K562 (cell line): ENCODE data around the gene FAM177B. TPM values are rescaled to one million over a fixed set of nuclear protein-coding genes. Genes with fewer than 3 reads are reported as not detected.

Experiments
- ATAC-seq: fragments of 200-7000 bp; cut with Tn5 transposase; 3 replicates; pipeline ENCODE4 v1.9.1; 2020; ENCODE audit warnings: moderate library complexity
- BruUV-seq: library from RNA; stranded (reverse); fragments of 400-500 nt; replicated peaks from 2 replicates; lab custom pipeline; 2021; lab: Mats Ljungman, UMichigan
- CTCF ChIA-PET: fragments of 300-600 bp; formaldehyde crosslinking; extraction: SDS; loops from one replicate; lab custom pipeline; 2021; ENCODE audit warnings: low intra/inter-chr PET ratio; lab: Yijun Ruan, JAX
- POLR2A ChIA-PET: fragments of 300-600, 350-650 bp; sonication (Branson Sonifier 250); formaldehyde crosslinking; extraction: SDS; loops from one replicate; lab custom pipeline; 2021; ENCODE audit warnings: antibody characterized with exemption, inconsistent platforms; lab: Yijun Ruan, JAX
- DNase-seq, 4 experiments: peaks; one replicate each; pipeline versions ENCODE4 v3.0.0 to v3.0.0-alpha.2; 2011 to 2018; ENCODE audit warnings: low spot score in 3 of 4, mixed read lengths in 3 of 4; ENCODE audit errors: extremely low read depth in 1 of 4
- FAIRE-seq: peaks from 2 replicates; lab custom pipeline; 2011; peaks lifted over from hg19 to GRCh38; lab: Jason Lieb, UNC
- H2AFZ ChIP-seq: 2 replicates; pipeline ENCODE4 v1.6.0; 2011; ENCODE audit warnings: low read depth, low read length, control low read depth, inconsistent platforms
- H3K27ac ChIP-seq: fragments of 200-600 bp; 3 replicates; pipeline ENCODE4 v1.8.0; 2011; ENCODE audit warnings: low read depth, mild to moderate bottlenecking, control low read depth, inconsistent platforms, low read length, moderate library complexity, mixed read lengths; ENCODE audit errors: extremely low read depth
- H3K27me3 ChIP-seq, 2 experiments: fragments of 300-600 bp in 1 of 2; 2 replicates in 1 of 2; 3 replicates in 1 of 2; pipeline versions ENCODE4 v1.6.0 to v1.8.0; 2011; ENCODE audit warnings: inconsistent platforms in 2 of 2, low read length in 2 of 2, mild to moderate bottlenecking in 1 of 2, mixed read lengths in 1 of 2, moderate library complexity in 1 of 2; ENCODE audit not compliant: control insufficient read depth in 2 of 2, insufficient read depth in 2 of 2
- H3K36me3 ChIP-seq: fragments of 300-600 bp; 3 replicates; pipeline ENCODE4 v1.8.0; 2011; ENCODE audit warnings: mild to moderate bottlenecking, low read length, inconsistent platforms; ENCODE audit not compliant: control insufficient read depth, insufficient read depth
- H3K4me1 ChIP-seq, 2 experiments: fragments of 200-600 bp in 1 of 2; replicated peaks in 1 of 2; 2 replicates in 1 of 2; 3 replicates in 1 of 2; pipeline versions ENCODE4 v1.5.1 to v1.8.0; 2011; ENCODE audit warnings: inconsistent platforms in 2 of 2, low read length in 2 of 2, mild to moderate bottlenecking in 1 of 2, mixed read lengths in 1 of 2, moderate library complexity in 1 of 2; ENCODE audit not compliant: control insufficient read depth in 2 of 2, insufficient read depth in 2 of 2
- H3K4me2 ChIP-seq: 2 replicates; pipeline ENCODE4 v1.6.1; 2011; ENCODE audit warnings: low read length, control low read depth, inconsistent platforms, mixed read lengths; ENCODE audit not compliant: insufficient read depth
- H3K4me3 ChIP-seq: fragments of 200-600 bp; sonication (generic), shearing (Covaris generic); 2 replicates; pipeline ENCODE4 v1.5.1; 2016; ENCODE audit warnings: control low read depth, inconsistent platforms
- H3K79me2 ChIP-seq: fragments of 200-600 bp; 3 replicates; pipeline ENCODE4 v1.8.0; 2011; ENCODE audit warnings: low read length, inconsistent platforms; ENCODE audit not compliant: control insufficient read depth, insufficient read depth
- H3K9ac ChIP-seq, 2 experiments: 2 replicates each; pipeline versions ENCODE4 v1.6.0 to v1.6.1; 2011; ENCODE audit warnings: low read depth in 2 of 2, low read length in 2 of 2, control low read depth in 1 of 2, inconsistent platforms in 1 of 2, mild to moderate bottlenecking in 1 of 2, mixed read lengths in 1 of 2; ENCODE audit not compliant: insufficient read depth in 1 of 2
- H3K9me1 ChIP-seq: one replicate; pipeline ENCODE4 v1.6.0; 2011; ENCODE audit warnings: inconsistent platforms, mild to moderate bottlenecking, low read length, moderate library complexity; ENCODE audit not compliant: control insufficient read depth, insufficient read depth
- H3K9me3 ChIP-seq: replicated peaks from 2 replicates; pipeline ENCODE4 v1.5.1; 2011; ENCODE audit warnings: low read depth, low read length, inconsistent platforms; ENCODE audit not compliant: control insufficient read depth, insufficient read depth
- H4K20me1 ChIP-seq: replicated peaks from 2 replicates; pipeline ENCODE4 v1.6.1; 2011; ENCODE audit warnings: low read length, inconsistent platforms, mixed read lengths; ENCODE audit not compliant: control insufficient read depth, insufficient read depth
- ERF ChIP-seq: fragments of 450-650 bp; formaldehyde crosslinking; IDR thresholded peaks from 2 replicates; pipeline ENCODE4 v1.4.0; 2020; ENCODE audit warnings: mild to moderate bottlenecking, mixed read lengths
- FOXK2 ChIP-seq, 2 experiments: fragments of 450-650 bp; IDR thresholded peaks in 1 of 2; conservative IDR thresholded peaks in 1 of 2; 2 replicates each; pipeline ENCODE4 v1.6.1; 2016; ENCODE audit warnings: low read depth in 2 of 2, mild to moderate bottlenecking in 1 of 2
- MEIS2 ChIP-seq: fragments of 450-650 bp; IDR thresholded peaks from 2 replicates; pipeline ENCODE4 v1.6.1; 2014; ENCODE audit warnings: mild to moderate bottlenecking; ENCODE audit not compliant: partially characterized antibody
- NR2F6 ChIP-seq: fragments of 450-650 bp; formaldehyde crosslinking; IDR thresholded peaks from 2 replicates; pipeline ENCODE4 v1.4.0; 2020; ENCODE audit warnings: mild to moderate bottlenecking
- NR3C1 ChIP-seq: sonication (generic); formaldehyde crosslinking; IDR thresholded peaks from 2 replicates; pipeline ENCODE4 v1.8.1; 2022; ENCODE audit warnings: missing genetic modification reagents
- PATZ1 ChIP-seq: fragments of 250-450 bp; sonication (Bioruptor Pico); IDR thresholded peaks from 2 replicates; pipeline ENCODE4 v1.5.0; 2020; ENCODE audit warnings: mild to moderate bottlenecking, borderline replicate concordance
- PTRF ChIP-seq: fragments of 450-650 bp; IDR thresholded peaks from 2 replicates; pipeline ENCODE4 v1.6.1; 2016; ENCODE audit warnings: mild to moderate bottlenecking, missing genetic modification characterization, missing compliant biosample characterization
- SREBF1 ChIP-seq: fragments of 150-350 bp; IDR thresholded peaks from 2 replicates; pipeline ENCODE4 v1.6.1; 2014; ENCODE audit warnings: antibody characterized with exemption, low read depth, low read length, borderline replicate concordance
- TAF7 ChIP-seq: fragments of 450-650 bp; IDR thresholded peaks from 2 replicates; pipeline ENCODE4 v1.6.1; 2016; ENCODE audit warnings: missing genetic modification characterization, missing compliant biosample characterization
- TCF3 ChIP-seq: sonication (generic); formaldehyde crosslinking; IDR thresholded peaks from 2 replicates; pipeline ENCODE4 v1.4.0; 2020; ENCODE audit warnings: mild to moderate bottlenecking, missing genetic modification reagents
- TEAD1 ChIP-seq, 2 experiments: fragments of 450-650 bp in 1 of 2; sonication (generic) in 1 of 2; formaldehyde crosslinking; IDR thresholded peaks; 2 replicates each; pipeline versions ENCODE4 v1.4.0 to v1.8.0; 2020 to 2022; ENCODE audit warnings: mild to moderate bottlenecking in 2 of 2, missing genetic modification reagents in 1 of 2
- ZNF134 ChIP-seq: fragments of 250-450 bp; sonication (Bioruptor Pico); conservative IDR thresholded peaks from 2 replicates; pipeline ENCODE4 v1.4.0; 2020
- ZNF589 ChIP-seq: fragments of 200-800 bp; sonication (Bioruptor generic); IDR thresholded peaks from 2 replicates; pipeline ENCODE4 v1.6.1; 2016; ENCODE audit warnings: low read depth, missing genetic modification characterization, missing compliant biosample characterization
- ZNF717 ChIP-seq: fragments of 250-450 bp; sonication (Bioruptor Pico); IDR thresholded peaks from 2 replicates; pipeline ENCODE4 v1.5.0; 2021
- ZNF740 ChIP-seq, 3 experiments: fragments of 200-800 bp in 1 of 3; sonication (Bioruptor generic) in 1 of 3; sonication (generic) in 1 of 3; formaldehyde crosslinking in 1 of 3; IDR thresholded peaks; 2 replicates each; pipeline versions ENCODE4 v1.6.1 to v1.8.0; 2016 to 2022; ENCODE audit warnings: mild to moderate bottlenecking in 2 of 3, missing compliant biosample characterization in 2 of 3, missing genetic modification characterization in 2 of 3, missing genetic modification reagents in 1 of 3
- ZNF76 ChIP-seq: fragments of 250-450 bp; sonication (Bioruptor Pico); IDR thresholded peaks from 2 replicates; pipeline ENCODE4 v1.4.0; 2020; ENCODE audit warnings: mild to moderate bottlenecking, moderate library complexity, borderline replicate concordance
- whole genome bisulfite sequencing: fragments of 100-300 bp; shearing (Covaris generic); methylation state at CpG from one replicate; pipeline ENCODE4 v1.1.6; 2016; ENCODE audit warnings: low coverage, mixed read lengths; ENCODE audit not compliant: insufficient coverage; ENCODE audit errors: missing lambda C conversion rate; 5-methylcytosine and 5-hydroxymethylcytosine counted together
- in situ Hi-C: fragments of 300-500 bp; cut with MboI; formaldehyde crosslinking; loops from 4 replicates; pipeline ENCODE4 v1.15.0; 2018; ENCODE audit warnings: inconsistent platforms, mixed read lengths
- intact Hi-C: fragments of 100-400 bp; cut with micrococcal nuclease; formaldehyde crosslinking; loops from 2 replicates; pipeline ENCODE4 v1.14.2; 2022
- polyA plus RNA-seq, 8 experiments: library from polyadenylated mRNA; depleted of rRNA in 4 of 8; stranded (reverse) in 5 of 8; unstranded in 3 of 8; fragments of >200 nt; fragmentation: Nextera tagmentation in 2 of 8; fragmentation: Illumina TruSeq in 1 of 8; extraction: Ambion mirVana in 2 of 8; extraction: Trizol in 1 of 8; gene quantifications; 2 replicates each; pipeline versions ENCODE4 v1.2.1 to v1.2.3, GENCODE V29; 2011 to 2014; ENCODE audit warnings: inconsistent platforms in 1 of 8, missing spikeins in 1 of 8
- total RNA-seq, 7 experiments: library from RNA; depleted of rRNA in 6 of 7; stranded (reverse); fragments of >200 nt in 6 of 7; fragmentation: Illumina TruSeq in 2 of 7; extraction: Trizol in 2 of 7; gene quantifications; 2 replicates each; pipeline versions ENCODE4 v1.2.1 to v1.2.3, GENCODE V29; 2011 to 2021; ENCODE audit warnings: low replicate concordance in 1 of 7

FAM177B gene
- total and polyA plus RNA-seq, 9 of the 15 experiments (the other 6 are each of a cell fraction or from before 2014, with no cell fraction given), result not detected

DNA sequence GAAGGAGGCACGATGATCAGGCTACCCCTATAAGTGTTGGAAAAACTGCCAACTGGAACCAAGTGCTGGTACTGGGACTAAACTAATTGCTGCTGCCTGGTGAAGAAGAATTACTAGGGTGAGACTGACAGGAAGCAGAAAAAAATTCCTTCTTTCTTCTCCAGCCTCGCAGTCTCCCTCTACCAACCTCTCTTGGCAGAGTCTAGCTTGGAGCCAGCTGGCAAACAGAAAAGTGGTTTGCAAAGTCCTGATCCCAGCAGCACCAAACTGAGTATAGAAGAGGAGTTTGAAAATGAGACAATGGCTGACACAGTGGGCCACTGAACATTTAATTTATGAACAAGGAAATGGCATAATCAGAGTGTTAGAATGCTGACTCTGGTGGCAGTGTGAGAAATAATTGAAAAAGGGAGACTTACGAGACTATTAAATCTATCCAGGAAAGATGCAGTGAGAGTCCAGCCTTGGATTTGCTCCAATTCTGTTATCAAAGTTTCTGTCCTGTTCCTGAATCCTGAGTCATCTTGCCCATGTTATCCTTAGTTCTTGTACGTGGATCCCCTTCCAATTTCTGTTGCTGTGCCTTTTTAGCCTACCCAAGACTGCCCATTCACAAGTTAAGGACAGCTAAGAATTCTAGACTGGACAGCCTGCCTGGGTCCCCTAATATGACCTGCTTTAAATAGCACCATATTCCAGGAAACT, 54.2 kb downstream of the FAM177B start:
- H3K4me3 ChIP-seq, result no peak overlapping the region
- POLR2A ChIA-PET, result no interaction called here
- H3K79me2 ChIP-seq, result no peaks in the 10 kb centered on the region
- H3K27me3 ChIP-seq, result 0 out of 5 replicates have a peak, but pooled peaks cover 0 to 4% of the 10 kb centered on the region in 2 experiments
- no peaks in the 10 kb centered on the region for H4K20me1 ChIP-seq
- in situ Hi-C loops, result loop anchor here (10.0 to 25.0 kb wide), 2 partner anchors 294 to 871 kb away; partner anchors contain the start of gene CAPN8
- no peaks in the 10 kb centered on the region for H3K9me1 ChIP-seq
- WGBS, result 0% methylated on average over 4 of the region's 4 CpGs
- ATAC-seq, result no peak
- H3K9ac ChIP-seq, result no peak overlapping the region
- H3K36me3 ChIP-seq, result no peaks in the 10 kb centered on the region
- intact Hi-C loops, result no loop called here
- no peaks in the 10 kb centered on the region for H3K4me1 ChIP-seq
- FAIRE-seq, result no peak
- no TSS peak for BruUV-seq
- DNase-seq, result no peak
- no peak overlapping the region for H3K4me2 ChIP-seq
- H2AFZ ChIP-seq, result no peak overlapping the region
- CTCF ChIA-PET, result interaction anchor here (2.0 kb wide), 1 partner anchor 290 kb away, joined by 13 read pairs; no protein-coding TSS in a partner anchor
- no peaks in the 10 kb centered on the region; the same call in 1 of the 2 replicates for H3K9me3 ChIP-seq
- TF ChIP-seq NR2F6 (CRISPR knock-in tag) (no peak), NR3C1 (CRISPR knock-in tag) (no peak), TEAD1 (CRISPR knock-in tag; IDR thresholded peaks at IDR 0.05) (no peak), ERF (no peak), TAF7 (tag) (no peak), TCF3 (no peak), FOXK2 (conservative IDR thresholded peaks at IDR 0.05 in 1 of 2, IDR thresholded peaks at IDR 0.05 in 1 of 2; ENCODE audit: low read depth in 2 of 2) (no peak), ZNF740 (CRISPR knock-in tag; IDR thresholded peaks at IDR 0.05) (no peak), ZNF740 (tag; IDR thresholded peaks at IDR 0.05) (no peak), ZNF76 (no peak), SREBF1 (no peak), MEIS2 (no peak), PATZ1 (CRISPR knock-in tag) (no peak), ZNF717 (no peak), ZNF589 (CRISPR knock-in tag) (no peak), ZNF134 (CRISPR knock-in tag) (no peak), PTRF (tag) (no peak)
- no peak overlapping the region for H3K27ac ChIP-seq
